NCI-H187 (cell line): ENCODE measurements around the gene TMEM72.

ENCODE experiments used
- DNase-seq, 2 experiments: peaks; one replicate each; lab custom pipeline; 2025; lab: John Stamatoyannopoulos, UW

TMEM72 gene

DNA sequence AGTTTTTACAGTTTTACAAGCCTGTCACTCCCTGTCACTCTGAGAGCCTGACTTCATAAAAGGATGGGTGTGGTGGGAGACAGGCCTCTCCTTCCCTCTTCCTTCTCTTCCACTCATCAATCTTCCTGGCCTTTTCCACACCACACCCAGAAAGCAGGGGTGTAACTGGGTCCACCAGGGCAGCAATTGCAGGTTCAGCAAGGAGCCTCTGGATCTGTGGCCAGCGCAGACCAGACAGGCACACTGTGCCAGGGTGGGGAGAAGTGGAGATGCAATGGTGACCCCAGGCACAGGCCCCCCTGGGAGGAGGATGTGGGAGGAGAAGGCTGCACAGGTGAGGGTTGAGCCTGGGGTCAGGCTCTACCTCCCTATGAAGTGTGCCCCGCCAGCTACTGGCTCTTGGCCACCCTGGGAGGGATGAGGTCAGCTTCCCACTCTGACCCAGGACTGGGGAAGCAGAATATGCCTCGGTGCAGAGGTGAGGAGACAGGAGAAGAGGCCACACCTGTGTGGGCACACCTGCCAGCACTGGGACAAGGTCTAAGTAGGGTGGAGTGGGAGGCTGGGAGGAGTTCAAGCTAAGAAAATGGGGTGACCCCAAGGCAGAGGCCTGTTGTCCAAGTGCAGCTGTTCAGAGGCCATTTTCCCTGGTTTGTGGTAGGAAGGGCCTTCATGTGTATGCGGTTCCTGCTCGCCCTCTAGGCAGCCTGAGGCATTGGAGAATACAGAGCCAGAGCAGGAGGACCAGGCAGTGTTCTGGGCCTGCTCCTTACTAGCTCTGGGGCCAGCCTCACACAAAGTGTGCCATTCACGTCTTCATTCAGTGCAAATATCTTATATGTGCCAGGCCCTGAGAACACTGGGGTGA is 20.2 kb upstream of the TMEM72 start:
- no peak for DNase-seq

DNA sequence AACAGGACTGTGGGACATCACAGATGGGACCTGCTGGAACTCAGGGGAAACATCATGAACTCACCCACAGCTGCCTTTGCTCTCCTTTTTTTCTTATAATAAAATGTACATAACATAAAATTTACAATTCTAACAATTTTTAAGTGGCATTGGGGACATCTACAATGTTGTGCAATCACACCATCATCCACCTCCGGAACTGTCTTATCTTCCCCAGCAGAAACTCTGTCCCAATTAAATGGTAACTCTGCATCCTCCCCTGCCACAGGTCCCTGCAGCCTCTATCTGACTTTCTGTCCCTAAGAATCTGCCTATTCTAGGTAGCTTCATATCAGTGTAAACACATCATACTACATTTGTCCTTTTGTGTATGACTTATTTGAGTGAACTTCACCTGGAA is 19.4 kb upstream of the TMEM72 start:
- DNase-seq: no peak

DNA sequence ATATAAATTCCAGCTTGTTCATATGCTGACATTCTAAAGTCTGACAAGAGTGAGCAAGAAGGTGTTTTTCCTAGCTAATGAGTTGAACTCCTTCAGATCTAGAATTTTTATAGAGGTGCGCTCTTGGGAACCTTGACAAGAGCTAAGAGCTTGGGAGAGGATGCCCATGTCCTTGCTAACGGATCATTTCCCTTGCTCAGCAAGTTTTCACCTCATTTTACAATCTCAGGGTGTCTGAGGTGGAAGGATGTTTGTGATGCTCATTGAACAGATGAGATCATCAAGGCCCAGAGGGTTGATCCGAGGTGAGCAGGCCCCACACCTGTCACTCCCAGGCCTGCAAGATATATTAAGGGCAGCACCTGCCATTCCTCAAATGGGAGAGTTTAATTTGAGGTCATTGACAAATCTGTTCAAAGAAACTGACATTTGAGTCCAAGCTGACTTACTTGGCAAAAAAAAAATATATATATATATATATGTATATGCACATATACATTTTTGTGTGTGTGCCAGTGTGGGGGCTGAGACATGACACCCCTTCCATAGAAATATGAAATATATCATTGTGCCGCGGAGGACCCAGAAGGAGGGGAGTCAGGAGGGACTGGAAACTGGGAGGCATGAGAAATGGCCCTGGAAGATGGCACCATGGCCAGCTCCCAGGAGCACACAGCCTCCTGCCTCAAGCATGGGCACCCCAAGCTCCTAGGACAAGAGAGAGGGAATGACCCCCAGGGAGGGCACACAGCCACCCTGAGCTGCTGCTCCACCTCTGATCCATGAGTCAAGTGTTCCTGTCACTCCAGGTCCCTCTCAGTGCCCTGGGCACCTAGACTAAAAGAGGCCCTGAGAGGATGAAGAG is 17.3 kb upstream of the TMEM72 start:
- DNase-seq: no peak

DNA sequence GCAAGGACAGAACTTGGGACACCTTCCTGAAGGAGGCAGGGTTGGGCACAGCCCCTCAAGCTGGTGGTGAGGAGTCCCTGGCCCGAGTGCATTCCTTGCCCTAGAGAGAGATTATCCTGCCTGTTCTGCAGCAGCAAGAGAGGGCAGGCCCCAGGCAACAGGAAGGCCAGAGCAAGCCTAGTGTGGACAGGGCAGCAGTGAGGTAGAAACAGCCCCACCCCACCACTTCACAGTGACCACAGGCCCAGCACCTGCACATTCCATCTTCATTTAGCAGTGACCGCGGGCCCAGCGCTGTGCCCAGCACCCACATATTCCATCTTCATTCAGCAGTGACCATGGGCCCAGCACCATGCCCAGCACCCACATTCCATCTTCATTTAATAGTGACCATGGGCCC is 16.4 kb upstream of the TMEM72 start:
- no peak for DNase-seq

DNA sequence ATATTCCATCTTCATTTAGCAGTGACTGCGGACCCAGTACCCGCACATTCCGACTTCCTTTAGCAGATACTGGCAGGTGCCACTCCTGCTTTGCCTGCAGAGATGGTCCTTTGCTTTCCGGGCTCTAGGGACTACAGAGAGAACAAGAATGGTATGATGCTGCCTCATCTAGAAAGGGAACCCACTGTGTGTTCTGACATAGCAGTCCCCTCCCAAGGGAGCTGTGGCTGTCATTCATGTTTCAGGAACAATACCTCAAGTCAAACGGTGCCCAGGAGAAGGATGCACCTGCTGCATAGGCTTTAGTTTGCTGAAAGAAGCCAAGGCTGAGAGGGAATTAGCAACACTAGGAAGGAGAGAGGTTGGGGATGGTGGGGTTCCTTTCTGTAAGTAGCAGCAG is 15.9 kb upstream of the TMEM72 start:
- DNase-seq: no peak

DNA sequence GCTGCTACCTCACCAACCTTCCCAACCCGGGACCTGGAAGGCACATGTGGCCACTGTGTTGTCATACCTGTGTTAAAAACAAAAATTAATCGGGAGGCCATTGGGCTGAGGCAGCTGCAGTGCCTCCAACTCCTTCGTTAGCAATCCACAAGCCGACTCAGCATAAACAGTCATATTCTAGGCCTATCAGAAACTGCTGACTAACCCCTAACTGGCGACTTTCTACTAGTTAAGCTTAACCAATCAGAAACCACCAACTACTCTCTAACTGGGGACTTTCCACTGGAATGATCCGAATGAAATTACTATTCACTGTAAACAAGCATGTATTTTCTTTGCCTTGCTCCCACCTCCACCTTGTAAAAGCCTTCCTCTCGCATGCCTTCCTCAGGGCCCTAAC is 14.1 kb upstream of the TMEM72 start:
- DNase-seq: no peak

DNA sequence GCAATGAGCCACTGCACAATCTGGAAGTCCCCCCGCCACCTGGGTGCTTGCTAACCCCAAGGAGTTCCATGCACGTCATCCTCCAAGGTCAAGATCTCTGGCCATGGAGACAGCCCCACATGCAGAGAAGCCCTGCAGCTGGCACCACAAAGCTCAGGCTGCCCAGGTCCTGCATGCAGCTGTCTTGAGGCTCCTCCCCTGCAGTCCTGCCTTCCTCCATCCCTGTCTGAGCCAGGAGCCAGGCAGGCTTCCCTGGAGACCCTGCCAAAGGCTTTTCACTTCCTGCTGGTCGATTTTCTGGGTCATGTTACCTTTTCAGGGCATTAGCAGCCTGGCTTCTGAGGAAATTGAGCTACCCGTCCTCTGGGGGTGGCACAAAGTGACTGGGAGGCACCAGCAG is 12.5 kb upstream of the TMEM72 start:
- peak; percentile 19 to 22 for DNase-seq

DNA sequence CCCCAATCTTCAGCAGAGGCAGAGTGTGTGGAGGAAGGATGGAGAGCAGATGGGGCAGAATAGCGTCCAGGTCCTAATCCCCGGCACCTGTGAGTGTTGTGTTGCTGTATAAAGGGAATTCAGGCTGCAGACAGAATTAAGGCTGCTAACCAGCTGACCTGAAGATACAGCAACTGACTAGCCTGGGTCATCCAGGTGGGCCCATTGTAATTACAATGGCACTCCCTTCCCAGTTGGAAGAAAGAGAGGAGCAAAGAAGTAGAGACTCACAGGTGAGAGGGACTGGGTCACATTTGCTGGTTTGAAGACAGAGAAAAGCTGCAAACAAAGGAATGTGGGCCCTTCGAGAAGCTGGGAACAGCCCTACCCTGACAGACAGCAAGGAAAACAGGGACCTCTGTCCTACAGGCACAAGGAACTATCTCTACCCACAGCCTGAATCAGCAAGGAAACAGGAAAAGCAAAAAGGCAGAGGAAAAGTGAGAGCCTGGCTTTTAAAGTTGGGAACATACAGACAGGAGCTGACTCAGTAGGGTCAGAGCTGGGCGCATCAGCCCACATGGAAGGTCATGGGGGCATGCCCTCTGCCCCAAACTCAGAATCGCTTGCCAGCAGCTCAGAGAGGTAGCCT is 11.6 kb upstream of the TMEM72 start:
- DNase-seq: no peak

DNA sequence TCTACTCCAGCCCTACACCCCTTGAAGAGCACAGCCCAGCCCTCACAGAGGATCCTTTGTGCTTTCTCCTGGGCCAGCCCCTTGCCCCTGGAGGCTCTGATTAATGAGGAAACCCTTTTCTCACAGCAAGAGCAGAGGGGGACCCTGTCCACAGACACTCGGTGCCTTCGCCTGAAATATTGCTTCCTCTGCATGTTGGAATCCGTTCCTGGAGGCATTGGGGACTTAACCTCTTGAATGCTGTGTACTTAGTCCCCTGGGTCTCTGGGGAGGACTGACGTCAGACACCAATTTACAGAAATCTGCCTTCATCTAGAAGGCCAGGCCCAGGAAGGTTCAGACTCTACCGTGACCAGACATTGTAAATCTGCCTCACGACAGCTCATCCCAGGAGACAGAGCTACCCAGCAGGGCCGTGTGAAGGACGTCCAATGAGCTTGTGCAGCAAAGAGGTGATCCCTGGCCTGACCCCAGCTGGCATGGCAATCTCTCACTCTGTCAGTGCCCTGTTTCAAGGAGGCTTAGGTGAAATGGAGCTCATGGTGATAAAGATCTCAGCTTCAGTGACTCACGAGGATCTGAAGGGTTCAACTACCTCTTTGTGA is 8.1 kb upstream of the TMEM72 start:
- peak in 1 of 2 experiments; percentile 12 for DNase-seq

DNA sequence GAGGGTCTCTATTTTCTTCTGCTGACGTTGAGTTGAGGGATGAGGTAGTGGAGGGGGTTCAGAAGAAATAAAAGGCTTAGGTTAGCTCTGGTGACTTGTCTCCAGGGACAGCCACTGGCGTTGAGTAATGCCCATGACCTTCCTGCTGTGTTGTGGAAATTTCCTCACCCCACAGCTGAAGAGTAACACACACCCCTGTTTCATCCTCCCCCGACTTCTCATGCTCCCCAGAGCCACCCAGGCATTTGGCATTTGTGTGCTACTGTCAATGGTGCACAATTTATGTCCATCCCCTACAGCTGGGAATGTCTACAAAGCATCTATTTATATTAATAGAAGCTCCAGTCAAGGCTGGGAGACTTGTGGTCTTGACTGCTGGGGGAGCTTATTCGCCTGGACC is 4.7 kb upstream of the TMEM72 start:
- DNase-seq: no peak

DNA sequence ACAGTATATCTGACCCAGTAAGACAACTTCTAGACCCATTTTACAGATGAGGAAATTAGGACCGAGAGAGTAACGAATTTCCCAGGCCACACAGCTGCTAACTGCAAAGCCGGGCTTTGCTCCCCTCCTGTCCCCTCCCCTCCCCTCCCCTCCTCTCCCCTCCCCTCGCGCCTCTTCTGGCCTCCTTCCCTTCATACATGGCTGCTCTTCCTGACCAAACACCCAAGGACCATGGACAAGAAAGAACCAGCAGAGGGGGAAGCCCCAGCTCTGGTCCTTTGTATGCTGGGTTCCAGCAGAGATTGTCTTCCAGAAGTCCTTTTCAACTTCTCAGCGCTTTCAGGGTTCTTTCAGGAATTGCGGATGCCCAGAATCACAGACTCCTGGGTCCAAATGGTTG is 3.6 kb upstream of the TMEM72 start:
- DNase-seq: no peak

DNA sequence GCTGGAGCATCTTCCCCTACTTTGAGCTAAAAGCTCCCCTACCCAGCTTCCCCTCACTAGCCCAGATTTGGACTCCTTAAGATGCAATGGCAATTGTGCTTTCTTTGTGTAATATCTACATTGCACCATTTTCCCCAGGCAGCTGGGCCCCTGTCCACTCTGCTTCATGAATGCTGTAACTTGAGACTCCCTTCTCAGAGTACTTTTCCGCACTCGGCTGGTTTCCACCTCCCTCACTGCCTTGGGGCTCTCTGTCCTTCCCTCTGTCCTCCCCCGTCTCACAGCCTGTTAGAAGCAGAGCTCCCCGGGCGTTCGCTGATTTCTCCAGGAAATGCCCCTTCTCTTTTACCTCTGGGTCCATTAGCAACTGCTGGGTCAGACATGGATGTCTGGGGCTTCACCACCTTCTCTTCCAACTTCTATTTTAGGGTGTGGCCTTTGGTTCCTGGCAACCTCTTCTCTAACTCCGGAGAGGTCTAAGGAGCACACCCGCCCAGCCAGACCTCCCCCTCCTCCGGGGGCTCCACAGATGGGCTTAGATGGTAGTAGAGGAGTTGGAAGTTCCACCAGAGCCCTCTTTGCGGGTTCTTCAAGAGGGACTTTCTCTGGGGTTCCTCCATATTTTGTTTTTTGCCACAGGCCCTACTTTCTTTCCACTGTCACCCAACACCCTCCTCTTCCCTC is 2.9 kb upstream of the TMEM72 start:
- no peak for DNase-seq

DNA sequence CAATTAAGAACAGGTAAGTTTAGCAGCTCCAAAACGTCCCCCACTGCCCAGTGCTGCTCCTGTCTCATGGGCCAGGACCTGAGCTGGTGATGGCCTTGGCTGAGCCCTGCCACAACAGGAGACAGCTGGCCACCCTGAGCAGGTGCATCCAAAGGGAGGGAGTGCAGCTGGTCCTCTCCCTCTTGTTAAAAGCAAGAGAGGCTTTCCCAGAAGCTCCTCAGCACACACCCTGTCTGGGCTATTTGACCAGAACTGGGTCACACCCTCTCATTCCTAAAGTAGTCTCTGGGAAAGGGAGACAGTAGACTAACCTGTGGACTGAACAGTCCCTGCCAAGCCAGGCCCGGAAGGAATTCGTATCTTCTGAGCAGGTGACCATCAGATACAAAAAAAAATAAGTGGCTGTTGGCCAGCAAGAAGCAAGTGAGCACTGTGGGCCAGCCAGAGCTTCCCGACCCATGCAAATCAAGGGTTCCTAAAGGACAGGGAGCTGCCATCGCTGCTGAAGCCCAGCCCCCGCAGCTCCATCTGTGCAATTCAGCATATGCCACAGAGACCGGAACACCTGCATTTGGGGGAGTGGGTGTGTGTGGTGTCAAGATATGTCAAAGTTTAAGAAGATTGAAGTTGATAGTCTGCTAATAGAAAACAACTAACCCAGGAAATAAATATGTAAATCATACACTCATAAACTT is 2.1 kb upstream of the TMEM72 start:
- peak in 1 of 2 experiments; percentile 2 for DNase-seq

DNA sequence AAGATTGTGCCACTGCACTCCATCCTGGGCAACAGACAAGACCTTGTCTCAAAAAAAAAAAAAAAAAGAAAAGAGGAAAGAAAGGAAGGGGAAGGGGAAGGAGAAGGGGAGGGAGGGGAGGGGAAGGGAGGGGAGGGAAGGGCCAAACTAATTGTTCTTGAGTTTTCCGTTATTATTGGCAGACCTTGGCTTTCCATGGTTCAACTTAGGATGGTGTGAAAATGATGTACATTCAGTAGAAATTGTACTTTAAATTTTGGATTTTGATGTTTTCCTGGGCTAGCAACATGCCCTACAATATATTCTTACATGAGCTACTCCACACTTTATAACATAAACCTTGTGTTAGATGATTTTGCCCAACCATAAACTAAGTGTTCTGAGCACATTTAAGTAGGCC is 1.2 kb upstream of the TMEM72 start:
- no peak for DNase-seq

DNA sequence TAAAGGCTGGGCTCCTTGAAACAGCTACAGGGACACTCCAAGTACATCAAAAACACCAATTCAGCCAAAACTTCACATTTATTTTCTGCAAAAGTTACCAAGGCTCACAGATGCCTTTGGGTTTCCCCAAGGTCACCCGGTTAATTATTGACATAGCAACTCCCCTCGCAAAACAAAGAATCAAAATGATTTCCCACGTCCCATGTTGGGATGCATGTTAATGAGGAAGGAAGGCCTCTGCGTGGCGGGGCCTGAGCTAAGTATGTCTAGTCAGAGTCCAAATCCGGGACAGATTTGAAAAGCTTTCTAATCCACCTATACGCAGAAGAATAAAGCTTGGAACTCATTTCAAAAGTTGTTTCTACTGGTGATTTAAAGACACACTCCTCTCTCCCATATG is 535 bp upstream of the TMEM72 start:
- DNase-seq: no peak

DNA sequence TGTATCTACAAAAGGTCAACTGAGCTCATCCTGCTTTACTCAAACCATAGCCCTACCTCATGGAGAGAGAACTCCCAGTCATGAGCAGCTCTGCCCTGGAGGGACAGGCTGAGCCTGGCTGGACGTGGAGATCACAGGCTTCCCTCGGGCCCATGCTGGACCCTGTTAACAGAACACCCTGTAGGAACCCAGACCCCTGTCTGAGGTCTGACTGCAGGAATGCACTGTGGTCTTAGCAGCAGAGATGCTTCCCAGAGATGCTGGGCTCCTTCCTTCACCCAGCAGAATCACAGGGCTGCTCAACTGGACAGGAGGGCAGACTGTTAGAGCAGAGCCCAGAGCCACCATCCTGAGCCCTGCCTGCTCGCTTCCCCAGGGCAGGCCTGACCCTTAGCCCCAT is 814 bp downstream of the TMEM72 start:
- no peak for DNase-seq

DNA sequence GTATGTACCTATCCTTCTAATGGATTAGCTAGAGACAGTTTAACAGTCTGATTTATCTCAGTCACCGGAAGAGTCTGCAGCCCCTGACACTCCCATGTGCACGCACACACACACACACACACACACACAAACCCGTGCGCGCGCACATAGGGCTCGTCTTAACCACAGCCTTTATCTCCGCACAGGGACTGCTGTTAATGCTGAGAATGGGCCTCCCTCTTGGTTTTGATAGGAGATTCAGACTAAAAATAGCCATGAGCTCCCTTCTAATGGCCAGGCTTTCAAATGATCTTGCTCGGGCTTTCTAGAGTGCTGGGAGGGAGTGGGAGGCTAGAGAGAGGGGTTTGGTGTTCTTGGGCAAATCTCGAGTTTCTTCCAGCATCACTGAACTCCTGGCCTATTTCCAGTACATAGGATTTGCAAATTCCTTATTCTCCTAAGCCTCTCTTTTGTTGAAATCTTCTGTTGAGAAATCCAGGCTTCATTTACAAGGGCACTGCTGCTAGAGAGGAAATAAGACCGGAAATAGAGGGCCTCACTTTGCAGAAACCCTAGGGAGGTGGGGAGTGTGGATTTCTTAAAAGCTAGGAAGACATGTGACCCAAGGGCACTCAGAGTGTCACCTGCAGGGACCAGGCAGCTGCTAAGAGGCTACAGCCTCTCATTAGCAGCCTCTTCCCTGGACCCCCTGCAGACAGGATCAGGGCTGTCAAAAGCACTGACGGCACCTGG is 2.4 kb downstream of the TMEM72 start:
- DNase-seq: peak; percentile 16 to 43

DNA sequence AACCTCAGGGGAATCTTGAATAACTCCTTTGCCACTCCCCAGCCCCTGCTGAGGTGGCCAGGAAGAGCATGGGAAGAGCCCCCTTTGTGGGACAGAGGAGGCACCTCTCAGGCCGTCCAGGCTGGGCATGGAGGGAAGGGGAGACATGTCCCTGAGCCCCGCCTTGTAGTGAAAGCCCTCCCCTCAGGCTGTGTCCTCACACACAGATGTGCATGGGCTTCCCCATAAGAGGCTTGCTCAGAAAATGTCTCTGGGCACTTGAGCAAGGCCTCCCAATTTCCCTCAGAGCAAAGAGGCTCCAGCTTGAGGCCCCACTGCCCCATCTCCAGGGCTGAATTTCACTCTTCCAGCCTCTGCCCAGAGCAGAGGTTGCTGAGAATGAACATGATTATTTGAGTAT is 3.8 kb downstream of the TMEM72 start:
- DNase-seq: no peak

DNA sequence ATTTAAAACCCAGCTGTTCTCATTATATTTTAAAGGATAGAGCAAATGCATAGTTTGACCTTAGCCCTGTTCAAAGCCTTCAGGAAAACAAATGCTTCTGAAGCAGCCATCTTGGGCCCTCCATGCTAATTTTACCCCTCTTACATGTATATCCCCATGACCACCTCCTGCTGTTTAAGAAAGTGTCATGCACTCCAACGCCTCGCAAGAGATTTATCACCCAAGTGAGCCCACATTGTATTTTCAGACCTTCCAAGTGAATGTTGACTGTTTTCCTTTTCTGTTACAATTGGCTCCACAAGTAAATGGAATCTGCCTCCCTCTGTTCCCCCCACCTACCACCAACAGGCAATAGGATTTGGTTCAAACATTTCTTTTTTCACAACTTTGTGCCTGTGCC is 5.3 kb downstream of the TMEM72 start:
- peak in 1 of 2 experiments; percentile 3 for DNase-seq

DNA sequence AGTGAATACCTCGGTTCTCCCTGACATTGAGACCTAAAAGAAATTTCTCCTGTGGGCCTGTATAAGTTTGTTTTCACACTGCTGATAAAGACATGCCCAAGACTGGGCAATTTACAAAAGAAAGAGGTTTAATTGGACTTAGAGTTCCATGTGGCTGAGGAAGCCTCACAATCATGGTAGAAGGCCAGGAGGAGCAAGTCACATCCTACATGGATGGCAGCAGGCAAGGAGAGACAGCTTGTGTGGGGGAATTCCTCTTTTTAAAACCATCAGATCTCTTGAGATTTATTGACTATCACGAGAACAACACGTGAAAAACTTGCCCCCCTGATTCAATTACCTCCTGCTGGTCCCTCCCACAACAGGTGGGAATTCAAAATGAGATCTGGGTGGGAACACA is 6.7 kb downstream of the TMEM72 start:
- no peak for DNase-seq
